T-helper 1 cell treated with Interleukin-12 subunit alpha and Interleukin-12 subunit beta and Interleukin-4 antibody, amounts not matched to agents 30 ng/mL and 1 ng/mL, for 36 hours (primary cell): Measurements from ENCODE around the gene VPS72. TPM values are rescaled to one million over a fixed set of nuclear protein-coding genes. Genes with fewer than 3 reads are reported as not detected.
"Not testable (repeated sequence)": the region's sequence is repeated elsewhere in the genome, so short reads cannot be mapped to it uniquely, and the experiment has no call there.

Experiments
- intact Hi-C: fragments of 100-400 bp; cut with micrococcal nuclease; formaldehyde crosslinking; loops from one replicate; pipeline ENCODE4 v1.15.1; 2024
- total RNA-seq: library from RNA; stranded (reverse); gene quantifications from 2 replicates; pipeline ENCODE4 v1.2.3, GENCODE V29; 2022

VPS72 gene
- total RNA-seq, 1 donor from 2014 or later: 72.0 TPM

- intact Hi-C loops: loop anchor here (5.0 kb wide), 1 partner anchor 265 kb away; the partner anchor contains the start of gene POGZ
Observed at GRCh38 chr1:151192047-151192446, 2.0 kb upstream of the VPS72 start.

GRCh38 chr1:151188667-151189066 lies 1.3 kb downstream of the VPS72 start:
- intact Hi-C loops: not testable (repeated sequence)

- intact Hi-C loops: no loop called here
Observed at GRCh38 chr1:151187205-151187604, 2.8 kb downstream of the VPS72 start.

- intact Hi-C loops: no loop called here
Observed at GRCh38 chr1:151184211-151184610, 5.8 kb downstream of the VPS72 start.

GRCh38 chr1:151176514-151177045 lies 13.4 kb downstream of the VPS72 start:
- intact Hi-C loops: no loop called here

- intact Hi-C loops: no loop called here
Observed at GRCh38 chr1:151175863-151176262, 14.1 kb downstream of the VPS72 start, which contains the start of gene TMOD4. Gene TMOD4, minus strand, starts transcription at chr1:151175981. Its CDS starts 1,106 bp downstream, at chr1:151174875.

GRCh38 chr1:151175041-151175741 lies 14.8 kb downstream of the VPS72 start:
- intact Hi-C loops: no loop called here

GRCh38 chr1:151171190-151171589 lies 18.8 kb downstream of the VPS72 start:
- intact Hi-C loops: no loop called here

- intact Hi-C loops: loop anchor here (10.0 kb wide), 3 partner anchors 378 to 932 kb away; partner anchors contain the start of genes ANP32E, SNX27 and TUFT1
Observed at GRCh38 chr1:151167116-151167515, 22.9 kb downstream of the VPS72 start.

GRCh38 chr1:151166505-151166956 lies 23.5 kb downstream of the VPS72 start:
- intact Hi-C loops: loop anchor here (1.0 to 10.0 kb wide), 8 partner anchors 24 to 932 kb away; partner anchors contain the start of genes ANP32E, GABPB2, PIP5K1A and SNX27

GRCh38 chr1:151165738-151166504 lies 24.1 kb downstream of the VPS72 start, which contains the start of the genes LYSMD1 and SCNM1:
Gene LYSMD1, minus strand, starts transcription at chr1:151165902. Its CDS starts 644 bp downstream, at chr1:151165258.
Gene SCNM1, plus strand, starts transcription at chr1:151166144. Its CDS starts 9 bp downstream, at chr1:151166153.
- intact Hi-C loops: loop anchor here (1.0 to 10.0 kb wide), 17 partner anchors 10 to 931 kb away; partner anchors contain the start of genes ANP32E, APH1A, CDC42SE1 and GABPB2

- intact Hi-C loops: loop anchor here (1.0 to 10.0 kb wide), 12 partner anchors 9 to 931 kb away; partner anchors contain the start of genes ANP32E, APH1A, CDC42SE1 and PRUNE1
Observed at GRCh38 chr1:151165281-151165737, 24.7 kb downstream of the VPS72 start.

GRCh38 chr1:151164732-151165280 lies 25.2 kb downstream of the VPS72 start:
- intact Hi-C loops: loop anchor here (1.0 to 10.0 kb wide), 12 partner anchors 9 to 930 kb away; partner anchors contain the start of genes ANP32E, APH1A, CDC42SE1 and PRUNE1

- intact Hi-C loops: loop anchor here (5.0 kb wide), 3 partner anchors 282 to 532 kb away; partner anchors contain the start of genes ARNT, CTSS and ENSA
Observed at GRCh38 chr1:151159373-151159772, 30.6 kb downstream of the VPS72 start.

- intact Hi-C loops: loop anchor here (5.0 kb wide), 3 partner anchors 282 to 532 kb away; partner anchors contain the start of genes ARNT, CTSS and ENSA
Observed at GRCh38 chr1:151158751-151159251, 31.2 kb downstream of the VPS72 start.

- intact Hi-C loops: loop anchor here (5.0 kb wide), 3 partner anchors 281 to 531 kb away; partner anchors contain the start of genes ARNT, CTSS and ENSA
Observed at GRCh38 chr1:151158326-151158725, 31.7 kb downstream of the VPS72 start.

GRCh38 chr1:151157067-151157531 lies 32.9 kb downstream of the VPS72 start:
- intact Hi-C loops: loop anchor here (2.0 to 5.0 kb wide), 11 partner anchors 26 to 792 kb away; partner anchors contain the start of genes ARNT, CTSS, ENSA and PIP5K1A

- intact Hi-C loops: loop anchor here (1.0 to 5.0 kb wide), 19 partner anchors 9 to 792 kb away; partner anchors contain the start of genes ARNT, CTSS, ENSA and GABPB2
Observed at GRCh38 chr1:151156515-151156819, 33.5 kb downstream of the VPS72 start, which contains the start of gene TNFAIP8L2. Gene TNFAIP8L2, plus strand, starts transcription at chr1:151156649. Its CDS starts 2,049 bp downstream, at chr1:151158698.

- intact Hi-C loops: loop anchor here (2.0 kb wide), 3 partner anchors 123 to 169 kb away; partner anchors contain the start of gene PRUNE1
Observed at GRCh38 chr1:151147665-151148064, 42.3 kb downstream of the VPS72 start.

GRCh38 chr1:151147132-151147503 lies 42.9 kb downstream of the VPS72 start:
- intact Hi-C loops: loop anchor here (2.0 kb wide), 3 partner anchors 122 to 168 kb away; partner anchors contain the start of gene PRUNE1
